ENCODE data around the gene UPK3A.

- TF ChIP-seq TAF1 (IDR thresholded peaks at IDR 0.05; ENCODE audit: borderline replicate concordance, low read depth, low read length), result no peak
- TF ChIP-seq YY1 (IDR thresholded peaks at IDR 0.05; ENCODE audit: low read depth), result no peak
- TF ChIP-seq POLR2AphosphoS5 (IDR thresholded peaks at IDR 0.05; ENCODE audit: low read depth, low read length), result no peak
- no peak for TF ChIP-seq CTCF (IDR thresholded peaks at IDR 0.05)
- TF ChIP-seq SMC3 (IDR thresholded peaks at IDR 0.05; ENCODE audit: low read depth, low read length), result no peak
- no peak for TF ChIP-seq EP300 (IDR thresholded peaks at IDR 0.05; ENCODE audit: borderline replicate concordance in 1 of 2, low read depth in 1 of 2, low read length in 1 of 2)
Measured at GRCh38 chr22:45285263-45286058, 712 bp downstream of the UPK3A start.

All from SK-N-SH (cell line).